IMR-90 (cell line): ENCODE results near the gene KIAA0513. TPM values are rescaled to one million over a fixed set of nuclear protein-coding genes. Genes with fewer than 3 reads are reported as not detected.

ENCODE experiments used
- ATAC-seq: fragments of 200-7000 bp; cut with Tn5 transposase; 2 replicates; pipeline ENCODE4 v1.9.1; 2020; ENCODE audit warnings: low read depth, mild to moderate bottlenecking, moderate library complexity
- BruUV-seq: library from RNA; stranded (reverse); fragments of 400-500 nt; replicated peaks from 2 replicates; lab custom pipeline; 2021; lab: Mats Ljungman, UMichigan
- CTCF ChIA-PET: fragments of 300-600 bp; formaldehyde crosslinking; extraction: SDS; loops from one replicate; lab custom pipeline; 2021; ENCODE audit warnings: antibody characterized with exemption; lab: Yijun Ruan, JAX
- POLR2A ChIA-PET: fragments of 300-600 bp; sonication (Branson Sonifier 250); formaldehyde crosslinking; loops from one replicate; lab custom pipeline; 2022; ENCODE audit warnings: antibody characterized with exemption; ENCODE audit not compliant: unreplicated experiment; lab: Charles Lee
- DNase-seq: peaks from one replicate; pipeline ENCODE4 v3.0.0; 2013
- H2AFZ ChIP-seq: replicated peaks from 2 replicates; pipeline ENCODE3; 2013; ENCODE audit warnings: low read length, mild to moderate bottlenecking; ENCODE audit not compliant: poor library complexity
- H2AK5ac ChIP-seq: 2 replicates; pipeline ENCODE4 v1.6.1; 2013; ENCODE audit warnings: low read depth, low read length, inconsistent platforms
- H2AK9ac ChIP-seq: replicated peaks from 2 replicates; pipeline ENCODE3; 2013; ENCODE audit warnings: mild to moderate bottlenecking, low read depth, low read length, moderate library complexity; ENCODE audit not compliant: poor library complexity
- H2BK120ac ChIP-seq: 2 replicates; pipeline ENCODE4 v1.6.1; 2013; ENCODE audit warnings: low read depth, low read length, inconsistent platforms
- H2BK15ac ChIP-seq: 3 replicates; pipeline ENCODE4 v1.6.1; 2013; ENCODE audit warnings: low read depth, low read length, inconsistent platforms
- H2BK20ac ChIP-seq: 2 replicates; pipeline ENCODE4 v1.6.1; 2013; ENCODE audit warnings: low read depth, mild to moderate bottlenecking, inconsistent platforms, low read length, moderate library complexity
- H2BK5ac ChIP-seq: 2 replicates; pipeline ENCODE4 v1.6.1; 2013; ENCODE audit warnings: mild to moderate bottlenecking, low read depth, low read length, inconsistent platforms; ENCODE audit not compliant: poor library complexity, severe bottlenecking
- H3K14ac ChIP-seq: replicated peaks from 2 replicates; pipeline ENCODE4 v1.6.1; 2013; ENCODE audit warnings: low read depth, low read length, inconsistent platforms
- H3K18ac ChIP-seq: 2 replicates; pipeline ENCODE4 v1.6.1; 2013; ENCODE audit warnings: low read depth, low read length, control low read depth
- H3K23ac ChIP-seq: 2 replicates; pipeline ENCODE4 v1.6.1; 2013; ENCODE audit warnings: low read depth, low read length, inconsistent platforms
- H3K27ac ChIP-seq: 2 replicates; pipeline ENCODE4 v1.5.1; 2013; ENCODE audit warnings: mild to moderate bottlenecking, control low read depth, low read length; ENCODE audit not compliant: insufficient read depth
- H3K27me3 ChIP-seq: 2 replicates; pipeline ENCODE4 v1.6.1; 2013; ENCODE audit warnings: low read length; ENCODE audit not compliant: control insufficient read depth, insufficient read depth
- H3K36me3 ChIP-seq: 2 replicates; pipeline ENCODE4 v1.6.1; 2013; ENCODE audit warnings: low read length, mixed read lengths; ENCODE audit not compliant: control insufficient read depth, insufficient read depth
- H3K4ac ChIP-seq: 2 replicates; pipeline ENCODE4 v1.6.1; 2013; ENCODE audit warnings: low read depth, low read length, inconsistent platforms
- H3K4me1 ChIP-seq: 2 replicates; pipeline ENCODE4 v1.6.1; 2013; ENCODE audit warnings: low read length, mixed read lengths; ENCODE audit not compliant: control insufficient read depth, insufficient read depth
- H3K4me2 ChIP-seq: 2 replicates; pipeline ENCODE4 v1.6.1; 2013; ENCODE audit warnings: low read depth, mild to moderate bottlenecking, control low read depth, low read length, moderate library complexity
- H3K4me3 ChIP-seq: 2 replicates; pipeline ENCODE4 v1.5.1; 2013; ENCODE audit warnings: low read depth, mild to moderate bottlenecking, control low read depth, low read length, moderate library complexity; ENCODE audit not compliant: insufficient read depth
- H3K56ac ChIP-seq: 2 replicates; pipeline ENCODE4 v1.6.1; 2013; ENCODE audit warnings: low read length, inconsistent platforms; ENCODE audit not compliant: insufficient read depth; ENCODE audit errors: extremely low read depth
- H3K79me1 ChIP-seq, 2 experiments: 2 replicates each; pipeline ENCODE4 v1.6.1; 2013; ENCODE audit warnings: low read length in 2 of 2, inconsistent platforms in 1 of 2, low read depth in 1 of 2
- H3K9ac ChIP-seq: 2 replicates; pipeline ENCODE4 v1.6.1; 2013; ENCODE audit warnings: low read depth, low read length, control low read depth
- H3K9me1 ChIP-seq: 2 replicates; pipeline ENCODE4 v1.6.1; 2013; ENCODE audit warnings: low read length, inconsistent platforms; ENCODE audit not compliant: insufficient read depth
- H3K9me3 ChIP-seq: 2 replicates; pipeline ENCODE4 v1.6.1; 2013; ENCODE audit warnings: low read length; ENCODE audit not compliant: control insufficient read depth, insufficient read depth
- H4K20me1 ChIP-seq: 2 replicates; pipeline ENCODE4 v1.6.1; 2013; ENCODE audit warnings: low read length, inconsistent platforms; ENCODE audit not compliant: insufficient read depth
- H4K5ac ChIP-seq: 2 replicates; pipeline ENCODE4 v1.6.1; 2013; ENCODE audit warnings: mild to moderate bottlenecking, low read depth, low read length, control low read depth
- H4K8ac ChIP-seq, 2 experiments: 2 replicates each; pipeline ENCODE4 v1.6.1; 2013; ENCODE audit warnings: low read depth in 2 of 2, low read length in 2 of 2, control low read depth in 1 of 2, inconsistent platforms in 1 of 2
- H4K91ac ChIP-seq: 2 replicates; pipeline ENCODE4 v1.6.1; 2013; ENCODE audit warnings: low read depth, low read length, inconsistent platforms; ENCODE audit not compliant: insufficient read depth
- MAFK ChIP-seq: IDR thresholded peaks from 2 replicates; pipeline ENCODE4 v1.6.1; 2012; ENCODE audit warnings: low read depth, low read length, improper control_type of control experiment
- MXI1 ChIP-seq: IDR thresholded peaks from 2 replicates; pipeline ENCODE4 v1.6.1; 2012; ENCODE audit warnings: low read depth, mild to moderate bottlenecking, low read length, moderate library complexity, borderline replicate concordance
- WGBS, 2 experiments: methylation state at CpG; one replicate each; pipeline versions ENCODE4 v1.1.5 to v1.1.7; 2013; ENCODE audit warnings: missing lambda C conversion rate in 2 of 2; ENCODE audit not compliant: insufficient read length in 1 of 2; ENCODE audit errors: extremely low coverage in 2 of 2; 5-methylcytosine and 5-hydroxymethylcytosine counted together
- dilution Hi-C: fragments of 300-500 bp; cut with HindIII; formaldehyde crosslinking; loops from one replicate; pipeline ENCODE4 v1.14.3; 2018; ENCODE audit warnings: low sequenced_read_pairs; ENCODE audit not compliant: unreplicated experiment
- in situ Hi-C: fragments of 300-500 bp; cut with MboI; formaldehyde crosslinking; loops from 3 replicates; pipeline ENCODE4 v1.14.3; 2019; ENCODE audit warnings: low sequenced_read_pairs, inconsistent platforms, mixed read lengths
- intact Hi-C: fragments of 100-400 bp; cut with micrococcal nuclease; formaldehyde crosslinking; loops from 2 replicates; pipeline ENCODE4 v1.10.0; 2022
- polyA plus RNA-seq, 3 experiments: library from polyadenylated mRNA; depleted of rRNA; stranded (reverse); fragments of >200 nt; gene quantifications; 2 replicates each; pipeline ENCODE4 v1.2.3, GENCODE V29; 2012; ENCODE audit warnings: low replicate concordance in 1 of 3
- total RNA-seq: library from RNA; depleted of rRNA; stranded (reverse); fragments of >200 nt; gene quantifications from 2 replicates; pipeline ENCODE4 v1.2.3, GENCODE V29; 2012

KIAA0513 gene
- total and polyA plus RNA-seq, 2 of the 4 experiments (the other 2 are of a cell fraction): 9.5 TPM

- no peaks in the 10 kb centered on the region for H3K4me1 ChIP-seq
- H3K56ac ChIP-seq: no peak overlapping the region
- peaks cover 2% of the 10 kb centered on the region; the same call in 1 of the 2 replicates for H3K36me3 ChIP-seq
- H2BK5ac ChIP-seq: no peak overlapping the region
- H3K4me3 ChIP-seq: no peak overlapping the region
- BruUV-seq: no TSS peak
- no peak overlapping the region for H3K4me2 ChIP-seq
- no peaks in the 10 kb centered on the region for H3K9me1 ChIP-seq
- intact Hi-C loops: no loop called here
- dilution Hi-C loops: no loop called here
- ATAC-seq (no peak), DNase-seq (no peak)
- no peaks in the 10 kb centered on the region for H3K9me3 ChIP-seq
- no peak overlapping the region for H3K27ac ChIP-seq
- no peak overlapping the region for H3K18ac ChIP-seq
- CTCF ChIA-PET: no interaction called here
- POLR2A ChIA-PET: no interaction called here
- H3K27me3 ChIP-seq: peaks cover 25% of the 10 kb centered on the region
- H3K79me1 ChIP-seq: no peaks in the 10 kb centered on the region
- no peak for TF ChIP-seq MXI1
- TF ChIP-seq MAFK: no peak
- in situ Hi-C loops: no loop called here
- no peak overlapping the region for H2AK9ac ChIP-seq
- H4K20me1 ChIP-seq: no peaks in the 10 kb centered on the region
- H4K5ac ChIP-seq: no peak overlapping the region
- H3K9ac ChIP-seq: no peak overlapping the region
- no peak overlapping the region for H3K4ac ChIP-seq
- no peak overlapping the region for H2AFZ ChIP-seq
- no peak overlapping the region for H2BK15ac ChIP-seq
- no peak overlapping the region for H4K91ac ChIP-seq
- H2AK5ac ChIP-seq: no peak overlapping the region
- H3K23ac ChIP-seq: no peak overlapping the region
- no peak overlapping the region for H4K8ac ChIP-seq
- WGBS, 2 experiments: 89% methylated on average over 6 of the region's 9 CpGs; no CpG with 5 or more reads in 1 of the 2 experiments
- no peak overlapping the region for H2BK20ac ChIP-seq
- H3K14ac ChIP-seq: no peak overlapping the region
- no peak overlapping the region for H2BK120ac ChIP-seq
Observed at GRCh38 chr16:85092309-85092708, 64.7 kb downstream of the KIAA0513 start.
